HG03439 (cell line): ENCODE measurements around the gene ARHGEF7.
"Not testable (repeated sequence)": the region's sequence is repeated elsewhere in the genome, so short reads cannot be mapped to it uniquely, and the experiment has no call there.

ENCODE experiments used
- ATAC-seq: cut with Tn5 transposase; IDR thresholded peaks from one replicate; pipeline ENCODE4 v1.9.1; 2021; ENCODE audit warnings: mild to moderate bottlenecking, moderate library complexity; ENCODE audit not compliant: unreplicated experiment

The ARHGEF7 gene, protein sequence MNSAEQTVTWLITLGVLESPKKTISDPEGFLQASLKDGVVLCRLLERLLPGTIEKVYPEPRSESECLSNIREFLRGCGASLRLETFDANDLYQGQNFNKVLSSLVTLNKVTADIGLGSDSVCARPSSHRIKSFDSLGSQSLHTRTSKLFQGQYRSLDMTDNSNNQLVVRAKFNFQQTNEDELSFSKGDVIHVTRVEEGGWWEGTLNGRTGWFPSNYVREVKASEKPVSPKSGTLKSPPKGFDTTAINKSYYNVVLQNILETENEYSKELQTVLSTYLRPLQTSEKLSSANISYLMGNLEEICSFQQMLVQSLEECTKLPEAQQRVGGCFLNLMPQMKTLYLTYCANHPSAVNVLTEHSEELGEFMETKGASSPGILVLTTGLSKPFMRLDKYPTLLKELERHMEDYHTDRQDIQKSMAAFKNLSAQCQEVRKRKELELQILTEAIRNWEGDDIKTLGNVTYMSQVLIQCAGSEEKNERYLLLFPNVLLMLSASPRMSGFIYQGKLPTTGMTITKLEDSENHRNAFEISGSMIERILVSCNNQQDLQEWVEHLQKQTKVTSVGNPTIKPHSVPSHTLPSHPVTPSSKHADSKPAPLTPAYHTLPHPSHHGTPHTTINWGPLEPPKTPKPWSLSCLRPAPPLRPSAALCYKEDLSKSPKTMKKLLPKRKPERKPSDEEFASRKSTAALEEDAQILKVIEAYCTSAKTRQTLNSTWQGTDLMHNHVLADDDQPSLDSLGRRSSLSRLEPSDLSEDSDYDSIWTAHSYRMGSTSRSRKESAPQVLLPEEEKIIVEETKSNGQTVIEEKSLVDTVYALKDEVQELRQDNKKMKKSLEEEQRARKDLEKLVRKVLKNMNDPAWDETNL

GRCh38 chr13:111115061-111115964, at the start of gene ARHGEF7:
TSS of gene ARHGEF7 (plus strand) at chr13:111115310. CDS start at chr13:111115527, 217 bp downstream.
- ATAC-seq: no peak

DNA sequence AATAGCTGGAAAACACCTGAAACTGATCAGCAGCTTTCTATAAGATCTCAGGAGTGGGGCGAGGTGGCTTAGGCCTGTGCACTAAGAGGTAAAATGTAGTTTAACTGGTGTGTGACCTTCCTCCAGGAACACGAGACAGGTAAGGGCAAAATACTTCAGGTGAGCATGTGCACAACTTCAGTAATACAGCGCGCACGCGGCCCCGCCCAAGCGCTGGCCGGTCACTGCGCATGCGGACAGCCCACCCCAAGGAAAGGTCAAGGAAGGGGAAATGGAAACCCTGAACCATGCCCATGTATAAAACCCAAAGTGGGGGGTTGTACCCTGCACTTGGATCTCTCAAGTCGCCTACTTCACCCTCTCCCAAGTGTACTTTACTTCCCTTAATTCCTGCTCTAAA, 49.4 kb upstream of the ARHGEF7 start:
- no peak for ATAC-seq

- no peak for ATAC-seq
These were observed 48.6 kb upstream of the ARHGEF7 start for GRCh38 chr13:111066544-111066943.

DNA sequence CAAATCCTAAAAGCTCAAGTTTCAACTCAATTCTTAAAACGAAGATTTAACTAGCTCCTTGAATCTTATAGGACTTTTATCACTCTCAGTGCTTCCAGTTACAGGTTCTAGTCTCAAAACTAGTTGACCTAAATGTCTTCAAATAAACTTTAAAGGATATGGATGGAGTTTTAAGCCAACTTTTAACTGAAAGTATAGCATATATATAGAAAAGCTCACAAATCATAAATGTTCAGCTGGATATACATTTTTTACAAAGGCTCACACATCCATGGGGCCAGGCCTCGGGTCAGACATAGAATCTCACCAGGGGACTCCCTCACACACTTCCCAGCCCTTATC, 47.1 kb upstream of the ARHGEF7 start:
- ATAC-seq: no peak

GRCh38 chr13:111071120-111071519, 44.0 kb upstream of the ARHGEF7 start:
- ATAC-seq: not testable (repeated sequence)

DNA sequence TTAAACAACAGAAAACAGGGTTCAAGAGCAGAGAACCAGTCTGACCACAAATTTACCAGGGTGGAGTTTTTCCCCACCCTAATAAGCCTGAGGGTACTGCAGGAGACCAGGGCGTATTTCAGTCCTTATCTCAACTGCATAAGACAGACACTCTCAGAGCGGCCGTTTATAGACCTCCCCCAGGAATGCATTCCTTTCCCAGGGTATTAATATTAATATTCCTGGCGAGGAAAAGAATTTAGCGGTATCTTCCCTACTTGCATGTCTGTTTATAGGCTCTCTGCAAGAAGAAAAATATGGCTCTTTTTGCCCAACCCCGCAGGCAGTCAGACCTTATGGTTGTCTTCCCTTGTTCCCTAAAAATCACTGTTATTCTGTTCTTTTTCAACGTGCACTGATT, 43.6 kb upstream of the ARHGEF7 start:
- not testable (repeated sequence) for ATAC-seq

GRCh38 chr13:111074826-111075225, 40.3 kb upstream of the ARHGEF7 start:
- no peak for ATAC-seq

- no peak for ATAC-seq
These were observed 38.7 kb upstream of the ARHGEF7 start for GRCh38 chr13:111076155-111077013.

GRCh38 chr13:111079375-111079774, 35.7 kb upstream of the ARHGEF7 start:
- no peak for ATAC-seq

DNA sequence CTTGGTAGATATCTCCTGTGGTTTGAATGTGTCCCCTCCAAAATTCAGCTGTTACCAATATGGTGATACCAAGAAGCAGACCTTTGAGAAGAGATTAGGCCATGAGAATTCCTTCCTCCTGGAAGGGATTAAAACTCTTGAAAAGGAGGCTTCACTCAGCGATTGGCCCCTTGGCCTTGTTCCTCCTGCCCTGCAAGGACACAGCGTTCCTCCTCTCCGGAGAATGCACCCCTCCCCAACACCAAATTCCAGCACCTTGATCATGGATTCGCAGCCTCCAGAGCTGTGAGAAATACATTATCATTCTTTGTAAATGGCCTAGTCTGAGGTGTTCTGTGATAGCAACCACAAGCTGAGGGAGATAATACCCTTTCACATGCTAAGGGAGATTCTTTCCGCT, 34.5 kb upstream of the ARHGEF7 start:
- ATAC-seq: no peak

- ATAC-seq: no peak
These were observed 32.9 kb upstream of the ARHGEF7 start for GRCh38 chr13:111082240-111082639.

GRCh38 chr13:111082769-111083168, 32.3 kb upstream of the ARHGEF7 start:
- not testable (repeated sequence) for ATAC-seq

- ATAC-seq: not testable (repeated sequence)
These were observed 31.4 kb upstream of the ARHGEF7 start for GRCh38 chr13:111083693-111084092.

DNA sequence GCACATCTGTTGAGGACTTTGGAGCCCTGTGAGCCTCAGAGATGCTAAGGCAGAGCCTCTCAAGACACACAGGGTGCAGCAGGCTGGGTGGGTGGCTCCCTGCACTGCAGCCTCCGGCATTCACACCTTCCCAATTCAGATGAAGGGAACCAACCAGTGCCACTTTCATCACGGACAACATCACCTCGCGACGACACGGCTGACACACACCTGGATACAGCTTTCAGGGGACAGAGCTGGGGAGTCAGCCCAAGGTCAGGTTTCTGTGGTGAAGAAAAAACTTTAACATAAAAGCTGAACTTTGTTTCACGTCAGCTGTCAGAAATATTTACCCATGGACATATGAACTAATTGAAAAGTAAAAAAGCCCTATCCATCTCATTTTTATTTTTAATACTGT, 24.9 kb upstream of the ARHGEF7 start:
- ATAC-seq: no peak

DNA sequence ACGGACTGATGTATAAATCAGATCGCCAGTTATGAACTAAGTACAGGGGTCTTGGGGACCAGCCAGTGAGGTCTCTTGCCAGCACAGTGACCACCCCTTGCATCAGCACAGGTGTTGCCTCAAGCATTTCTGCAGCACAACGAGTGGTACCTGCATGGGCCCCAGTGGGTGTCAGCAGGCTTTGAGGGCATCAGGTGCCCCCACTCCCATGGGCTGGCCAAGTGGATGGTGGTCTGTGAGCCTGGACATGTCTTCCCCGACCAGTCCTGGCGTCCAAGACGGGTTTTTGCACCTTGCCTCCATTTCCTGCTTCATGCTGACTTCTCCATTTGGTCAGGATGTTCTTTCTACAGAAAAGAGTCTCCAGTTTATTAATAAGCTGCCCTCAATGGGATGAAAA, 22.4 kb upstream of the ARHGEF7 start:
- no peak for ATAC-seq

DNA sequence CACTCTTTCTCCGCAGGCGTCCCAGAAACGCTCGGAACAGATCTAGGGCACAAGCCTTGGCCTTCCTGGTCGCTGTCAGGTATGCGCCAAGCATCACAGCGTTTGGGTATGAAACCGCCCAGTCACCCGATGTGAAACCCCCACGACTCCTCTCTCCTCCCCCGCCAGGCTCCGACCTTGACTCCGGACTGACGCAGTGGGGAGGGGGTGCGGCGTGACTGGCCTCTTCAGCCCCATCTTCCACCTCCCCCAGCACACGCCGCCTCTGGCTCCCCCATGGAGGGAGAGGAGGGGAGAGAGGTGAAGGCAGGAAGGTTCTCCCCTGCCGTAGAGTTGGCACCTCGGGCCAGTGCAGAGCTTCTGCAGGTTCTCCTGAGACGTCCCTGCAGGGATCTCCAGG, 22.0 kb upstream of the ARHGEF7 start:
- no peak for ATAC-seq

DNA sequence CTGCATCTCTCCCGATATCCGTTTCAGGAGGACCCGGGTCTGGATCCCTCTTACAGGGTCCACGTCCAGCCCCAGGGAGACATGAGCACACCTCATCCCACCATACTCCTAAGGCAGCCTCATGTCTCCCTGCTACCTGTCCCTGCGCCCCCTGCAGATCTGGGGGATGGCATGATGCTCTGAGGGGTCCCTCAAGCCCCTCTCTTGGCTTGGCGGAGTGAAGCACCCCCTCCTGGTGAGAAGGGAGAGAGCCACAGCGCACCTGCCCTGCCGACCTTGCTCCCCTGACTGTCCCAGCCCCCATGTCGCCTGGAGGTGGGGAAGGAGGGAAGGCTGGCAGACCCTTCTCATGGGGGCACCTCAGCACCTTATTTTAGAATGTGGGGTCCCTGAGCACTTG, 21.5 kb upstream of the ARHGEF7 start:
- no peak for ATAC-seq

- ATAC-seq: no peak
These were observed 19.9 kb upstream of the ARHGEF7 start for GRCh38 chr13:111095031-111095840.

- ATAC-seq: no peak
These were observed 19.1 kb upstream of the ARHGEF7 start for GRCh38 chr13:111095911-111096501.
